ENCODE results near the gene TCP11L2. TPM values are rescaled to one million over a fixed set of nuclear protein-coding genes. Genes with fewer than 3 reads are reported as not detected.

Gene TCP11L2
- total RNA-seq (2014; rRNA removed) = 10.1 and 12.1 TPM in 2 replicates
- Bru-seq, nascent RNA = percentile 93 among the genes with signal in this experiment
- percentile 82 among the genes with signal in this experiment for BruChase-seq, experiment 1, labeled RNA remaining after a 6-hour chase
- BruChase-seq, experiment 2, labeled RNA remaining after a 2-hour chase = percentile 90 among the genes with signal in this experiment
- long read RNA-seq, transcript TCP11L2-203 (7 exons, 1,788 nt) = minor isoform, 7 of 94 reads
- long read RNA-seq, transcript TCP11L2-202 (6 exons, 3,198 nt) = minor isoform, 6 of 94 reads
- long read RNA-seq, transcript TCP11L2-201 (10 exons, 2,219 nt) = major isoform, 31 of 94 reads
- long read RNA-seq, partial matches to known transcripts = 12 of 94 reads
- long read RNA-seq, other reads (novel, unspliced or antisense) = 38 of 94 reads

GRCh38 chr12:106302401-106303201 lies at the start of gene TCP11L2:
TCP11L2 (plus strand) TSS chr12:106302733; CDS start chr12:106311076, 8,343 bp downstream.
- no peaks in the 10 kb centered on the region for H3K9me3 ChIP-seq (ENCODE audit: low read length)
- H4K20me1 ChIP-seq (ENCODE audit: low read length) = no peaks in the 10 kb centered on the region
- H2AFZ ChIP-seq (ENCODE audit: low read length) = peak within 1 kb of the TSS; percentile 95
- BruUV-seq (replicated peaks) = TSS peak; percentile 34
- H3K4me1 ChIP-seq (ENCODE audit: insufficient read depth, low read length) = peaks cover 42% of the 10 kb centered on the region
- H3K4me2 ChIP-seq (ENCODE audit: low read length) = peak within 1 kb of the TSS; percentile 87
- H3K36me3 ChIP-seq (ENCODE audit: low read depth, low read length) = no peaks in the 10 kb centered on the region
- H3F3A ChIP-seq (ENCODE audit: low read length, unreplicated experiment) = no peaks in the 10 kb centered on the region
- intact Hi-C loops (cut with micrococcal nuclease) = loop anchor here (1.0 kb wide), 2 partner anchors 56 to 75 kb away; no protein-coding TSS in a partner anchor
- no peaks in the 10 kb centered on the region for H3K27me3 ChIP-seq (ENCODE audit: low read length)
- no peaks in the 10 kb centered on the region for H3K79me2 ChIP-seq (ENCODE audit: low read length)
- H3K9ac ChIP-seq (ENCODE audit: low read length) = peak within 1 kb of the TSS; percentile 95
- no peaks in the 10 kb centered on the region for H3K9me2 ChIP-seq (replicated peaks; ENCODE audit: low read length)
- ATAC-seq (peak; percentile 59), DNase-seq (peak; percentile 77)
- POLR2A ChIA-PET (ENCODE audit: unreplicated experiment) = interaction anchor here (1.1 kb wide), 1 partner anchor 55 kb away, joined by 9 read pairs; the partner anchor contains the start of gene CKAP4
- H3K4me3 ChIP-seq (ENCODE audit: low read length) = peak within 1 kb of the TSS; percentile 80
- H3K27ac ChIP-seq (ENCODE audit: low read length) = peak within 1 kb of the TSS; percentile 84
- TF ChIP-seq CTCF (conservative IDR thresholded peaks at IDR 0.05; ENCODE audit: low read depth, low read length) (no peak), EZH2 (IDR thresholded peaks at IDR 0.05; ENCODE audit: low read length, unreplicated experiment) (no peak), EZH2phosphoT487 (IDR thresholded peaks at IDR 0.05; ENCODE audit: borderline replicate concordance, low read length) (no peak)
- CTCF ChIA-PET = interaction anchor here (0.7 to 1.0 kb wide), 2 partner anchors 20 to 79 kb away, joined by 3 to 4 read pairs; no protein-coding TSS in a partner anchor

GRCh38 chr12:106254724-106255123 lies 47.8 kb upstream of the TCP11L2 start:
- Histone ChIP-seq H3K27ac (ENCODE audit: low read length) (no peak overlapping the region), H3K4me2 (ENCODE audit: low read length) (no peak overlapping the region), H3K4me3 (ENCODE audit: low read length) (no peak overlapping the region), H3K36me3 (ENCODE audit: low read depth, low read length) (no peaks in the 10 kb centered on the region), H3K79me2 (ENCODE audit: low read length) (no peaks in the 10 kb centered on the region), H2AFZ (ENCODE audit: low read length) (no peak overlapping the region), H3K9ac (ENCODE audit: low read length) (no peak overlapping the region), H3K9me2 (replicated peaks; ENCODE audit: low read length) (no peaks in the 10 kb centered on the region), H4K20me1 (ENCODE audit: low read length) (no peaks in the 10 kb centered on the region), H3K9me3 (ENCODE audit: low read length) (no peaks in the 10 kb centered on the region), H3K27me3 (ENCODE audit: low read length) (no peaks in the 10 kb centered on the region), H3K4me1 (ENCODE audit: insufficient read depth, low read length) (no peaks in the 10 kb centered on the region), H3F3A (ENCODE audit: low read length, unreplicated experiment) (no peaks in the 10 kb centered on the region)
- ATAC-seq (no peak), DNase-seq (no peak)
- CTCF ChIA-PET = no interaction called here
- TF ChIP-seq EZH2phosphoT487 (IDR thresholded peaks at IDR 0.05; ENCODE audit: borderline replicate concordance, low read length) (no peak), EZH2 (IDR thresholded peaks at IDR 0.05; ENCODE audit: low read length, unreplicated experiment) (no peak), CTCF (conservative IDR thresholded peaks at IDR 0.05; ENCODE audit: low read depth, low read length) (no peak)
- intact Hi-C loops (cut with micrococcal nuclease) = no loop called here
- BruUV-seq (replicated peaks) = no TSS peak
- POLR2A ChIA-PET (ENCODE audit: unreplicated experiment) = no interaction called here

All from PC-3 (cell line).